Hypothalamus (tissue), 51 donors: Measurements from ENCODE around the gene BANF1.
"Not testable (repeated sequence)": the region's sequence is repeated elsewhere in the genome, so short reads cannot be mapped to it uniquely, and the experiment has no call there.

Experiments used
- DNase-seq, 51 donors: peaks; one replicate each; lab custom pipeline; 2025; lab: John Stamatoyannopoulos, UW

Gene BANF1

DNA sequence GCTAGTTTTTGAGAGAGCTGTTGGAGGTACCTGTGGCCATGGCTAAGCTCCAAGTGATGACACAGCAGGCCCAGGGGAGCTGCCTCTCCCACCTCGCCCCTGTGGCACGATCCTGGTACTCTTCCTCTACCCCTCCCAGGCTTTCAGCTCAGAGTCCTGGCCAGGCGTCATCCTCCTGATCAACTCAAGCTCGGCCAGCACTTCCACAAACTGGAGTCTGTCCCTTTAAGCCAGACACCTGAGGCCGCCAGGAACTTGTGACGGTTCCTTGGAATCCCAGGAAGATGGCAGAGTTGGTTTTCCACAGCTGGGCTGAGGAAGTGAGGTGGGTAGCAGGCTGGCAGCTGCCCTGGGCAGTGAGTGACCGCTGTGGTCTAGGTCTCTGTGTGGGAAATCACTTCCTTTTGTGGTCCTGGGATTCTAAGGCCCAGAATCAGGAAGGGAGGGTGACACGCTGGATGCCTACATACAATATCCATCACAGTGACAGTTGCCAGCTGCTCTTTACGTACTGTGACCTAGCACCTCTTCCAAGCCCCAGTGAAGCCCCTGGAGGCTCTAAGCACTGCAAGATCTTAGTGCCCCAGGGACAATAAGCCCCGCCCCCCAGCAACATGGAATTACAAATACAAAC, 6.3 kb downstream of the BANF1 start:
- no peak for DNase-seq

DNA sequence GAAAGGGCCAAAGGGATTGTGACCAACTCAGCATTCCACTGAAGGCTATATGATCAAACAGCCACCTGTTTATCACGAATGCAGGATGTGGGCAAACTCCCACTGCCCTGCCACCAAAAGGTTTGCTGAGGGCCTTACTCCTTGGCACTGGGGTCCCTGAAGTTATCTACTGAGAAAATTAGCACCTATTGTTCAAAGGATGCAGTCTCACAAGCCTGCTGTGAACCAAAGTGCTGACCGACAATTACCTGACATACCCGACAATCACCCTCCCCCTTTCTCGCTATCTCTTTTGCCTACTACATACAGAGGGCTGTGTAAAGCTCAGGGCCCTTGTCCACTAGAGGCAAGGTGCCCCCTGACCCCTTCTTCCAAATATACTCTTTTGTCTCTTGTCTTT, 7.7 kb downstream of the BANF1 start:
- not testable (repeated sequence) for DNase-seq

DNA sequence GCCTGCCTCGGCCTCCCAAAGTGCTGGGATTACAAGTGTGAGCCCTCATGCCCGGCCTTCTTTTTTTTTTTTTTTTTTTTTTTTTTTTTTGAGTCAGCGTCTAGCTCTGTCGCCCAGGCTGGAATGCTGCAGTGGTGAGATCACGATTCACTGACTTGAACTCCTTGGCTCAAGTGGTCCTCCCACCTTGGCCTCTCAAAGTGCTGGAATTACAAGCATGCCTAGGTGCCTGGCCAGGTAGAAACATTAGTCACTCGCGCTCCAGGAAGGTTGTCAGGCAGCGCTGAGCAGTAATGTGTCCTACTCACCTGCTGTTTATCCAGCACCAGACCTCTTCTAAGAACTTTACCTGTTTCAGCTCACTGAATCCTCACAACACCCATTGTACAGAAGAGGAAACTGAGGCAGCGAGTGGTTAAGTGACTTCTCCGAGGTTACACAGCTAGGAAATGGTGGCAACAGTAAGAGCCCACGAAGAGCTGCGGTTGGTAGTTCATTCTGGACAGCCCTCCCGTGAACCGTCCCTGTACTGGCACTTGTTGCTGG, 9.0 kb downstream of the BANF1 start:
- no peak for DNase-seq

DNA sequence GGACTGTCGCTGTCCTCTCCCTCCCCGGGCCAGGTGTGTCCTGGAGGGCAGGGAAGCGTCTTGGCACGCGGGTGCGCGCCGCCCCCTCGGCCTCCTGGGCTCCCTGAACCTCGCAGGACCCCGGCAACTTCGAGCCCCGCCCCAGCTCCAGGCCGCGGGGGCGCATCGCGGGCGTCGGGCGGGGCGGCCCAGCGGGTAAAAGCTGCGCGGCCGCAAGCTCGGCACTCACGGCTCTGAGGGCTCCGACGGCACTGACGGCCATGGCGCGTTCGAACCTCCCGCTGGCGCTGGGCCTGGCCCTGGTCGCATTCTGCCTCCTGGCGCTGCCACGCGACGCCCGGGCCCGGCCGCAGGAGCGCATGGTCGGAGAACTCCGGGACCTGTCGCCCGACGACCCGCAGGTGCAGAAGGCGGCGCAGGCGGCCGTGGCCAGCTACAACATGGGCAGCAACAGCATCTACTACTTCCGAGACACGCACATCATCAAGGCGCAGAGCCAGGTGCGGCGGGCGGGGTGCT, 9.5 kb downstream of the BANF1 start, which contains the start of gene CST6:
TSS of gene CST6 (plus strand) at position 224 of the 519 bp plus-strand sequence. CDS start at position 261, 37 bp downstream.
- no peak for DNase-seq

DNA sequence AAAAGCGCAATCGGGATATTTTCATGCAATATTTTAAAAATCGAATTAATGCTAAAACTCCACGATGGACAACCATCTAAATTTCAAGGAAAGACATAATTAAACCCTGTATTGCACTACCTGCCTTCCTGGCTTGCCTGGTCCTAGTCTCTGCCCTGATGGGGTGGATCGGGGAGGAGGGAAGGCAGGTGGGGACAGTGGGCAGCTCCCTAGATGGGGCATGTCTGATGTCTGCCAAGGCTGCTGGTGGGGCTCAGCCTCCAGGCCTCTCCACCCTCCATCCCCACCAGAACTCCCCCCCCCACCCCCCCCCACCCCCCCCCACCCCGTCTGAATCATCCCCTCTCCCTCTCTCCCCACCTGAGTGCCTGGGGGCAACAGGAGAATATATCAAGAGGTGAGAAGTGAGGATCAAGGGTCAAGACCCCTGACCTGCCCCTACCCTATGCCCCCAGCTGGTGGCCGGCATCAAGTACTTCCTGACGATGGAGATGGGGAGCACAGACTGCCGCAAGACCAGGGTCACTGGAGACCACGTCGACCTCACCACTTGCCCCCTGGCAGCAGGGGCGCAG, 10.2 kb downstream of the BANF1 start:
- no peak for DNase-seq

DNA sequence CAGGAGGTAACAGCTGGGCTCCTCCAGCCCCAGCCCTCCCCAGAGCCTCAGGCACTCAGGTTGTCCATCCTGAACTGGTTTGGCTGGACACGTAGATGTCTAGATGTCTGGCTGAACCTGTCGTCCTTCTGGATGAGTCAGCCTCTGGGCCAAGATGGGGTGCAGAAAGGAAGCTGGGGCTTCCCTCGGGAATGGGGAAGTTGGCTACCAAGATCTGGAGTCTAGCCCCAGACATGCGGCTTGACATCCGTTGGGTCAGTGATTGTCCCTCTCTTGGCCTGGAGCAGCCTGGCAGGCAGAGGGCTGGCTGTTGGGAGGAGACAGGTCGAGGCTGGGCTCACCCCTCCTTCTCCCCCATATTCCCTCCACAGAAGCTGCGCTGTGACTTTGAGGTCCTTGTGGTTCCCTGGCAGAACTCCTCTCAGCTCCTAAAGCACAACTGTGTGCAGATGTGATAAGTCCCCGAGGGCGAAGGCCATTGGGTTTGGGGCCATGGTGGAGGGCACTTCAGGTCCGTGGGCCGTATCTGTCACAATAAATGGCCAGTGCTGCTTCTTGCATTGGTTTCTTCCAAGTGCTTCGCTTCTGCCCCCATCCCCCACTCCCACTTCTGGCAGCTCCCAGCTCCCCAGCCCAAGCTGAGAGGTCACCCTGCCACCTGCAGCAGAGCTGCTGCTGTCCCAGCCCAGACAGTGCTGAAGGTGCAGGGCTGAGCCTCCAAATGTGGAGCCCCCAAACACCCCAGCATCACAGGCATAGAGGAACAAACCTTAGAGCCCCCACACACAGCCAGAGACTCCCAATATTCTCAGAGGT, 10.9 kb downstream of the BANF1 start:
- DNase-seq = peak in 1 of 51 donors; percentile 7

DNA sequence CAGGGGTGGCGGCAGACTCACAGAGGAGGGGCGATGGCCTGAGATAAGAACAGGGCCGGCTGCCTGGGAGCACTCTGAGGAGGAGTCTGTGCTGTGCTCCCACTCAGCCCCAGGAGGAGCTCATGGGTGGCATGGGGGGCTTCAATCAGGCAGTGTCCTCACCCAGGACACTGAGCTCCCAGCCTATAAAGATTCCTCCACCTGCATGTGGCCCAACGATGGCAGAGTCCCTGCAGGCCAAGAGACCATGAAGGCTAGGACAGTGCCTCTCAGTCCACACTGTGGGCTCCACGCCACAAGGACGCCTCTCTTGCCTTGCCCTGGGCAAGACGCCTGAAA, 11.4 kb downstream of the BANF1 start:
- no peak for DNase-seq

DNA sequence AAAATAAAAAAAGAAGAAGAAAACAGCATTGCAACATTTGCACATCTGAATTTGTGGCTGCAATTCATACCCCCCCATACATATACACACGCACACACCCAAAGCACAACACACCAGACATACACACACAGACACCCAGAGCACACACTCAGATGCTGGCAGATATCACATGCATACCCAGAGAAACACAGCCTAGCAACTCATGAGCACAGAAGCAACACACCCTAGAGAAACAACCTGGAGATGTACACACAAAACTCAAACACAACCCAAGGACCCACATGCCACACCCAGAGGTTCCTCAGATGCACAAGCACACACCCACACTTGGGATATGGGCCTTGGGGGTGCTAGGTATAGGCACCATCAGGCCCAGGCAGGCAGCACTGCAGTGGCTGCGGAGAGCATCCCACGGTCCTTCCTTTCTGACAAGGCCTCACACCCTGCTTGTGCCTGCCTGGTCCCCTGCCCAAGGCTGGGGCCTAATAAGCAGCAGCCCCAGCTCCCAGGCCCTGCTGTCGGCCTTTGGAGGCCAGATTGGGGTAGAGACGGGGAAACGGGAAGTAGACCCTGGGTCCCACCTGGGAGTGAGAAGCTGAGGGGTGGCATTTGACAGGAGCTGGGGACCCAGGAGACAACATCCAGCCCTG, 12.6 kb downstream of the BANF1 start:
- DNase-seq = no peak

DNA sequence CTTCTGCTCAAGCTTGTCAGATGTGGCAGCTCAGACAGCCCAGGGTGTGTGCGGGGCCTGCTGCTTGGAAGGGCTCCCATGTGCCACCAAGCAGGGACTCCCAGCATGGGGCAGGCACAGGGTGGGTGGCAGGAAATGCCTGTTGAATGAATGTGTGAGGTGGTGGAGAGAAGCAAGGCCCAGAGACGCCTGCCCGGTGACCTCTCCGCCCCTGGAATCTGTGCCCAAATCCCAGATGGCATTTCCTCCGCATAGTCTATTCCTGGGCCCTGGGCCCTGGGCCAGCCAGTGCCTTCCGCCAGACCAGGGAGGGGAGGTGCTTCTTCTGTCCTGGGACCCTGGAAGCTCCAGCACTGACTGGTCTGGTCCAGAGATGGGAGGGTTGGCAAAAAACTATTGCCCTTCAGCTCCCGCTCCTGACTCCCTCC, 13.2 kb downstream of the BANF1 start:
- no peak for DNase-seq

DNA sequence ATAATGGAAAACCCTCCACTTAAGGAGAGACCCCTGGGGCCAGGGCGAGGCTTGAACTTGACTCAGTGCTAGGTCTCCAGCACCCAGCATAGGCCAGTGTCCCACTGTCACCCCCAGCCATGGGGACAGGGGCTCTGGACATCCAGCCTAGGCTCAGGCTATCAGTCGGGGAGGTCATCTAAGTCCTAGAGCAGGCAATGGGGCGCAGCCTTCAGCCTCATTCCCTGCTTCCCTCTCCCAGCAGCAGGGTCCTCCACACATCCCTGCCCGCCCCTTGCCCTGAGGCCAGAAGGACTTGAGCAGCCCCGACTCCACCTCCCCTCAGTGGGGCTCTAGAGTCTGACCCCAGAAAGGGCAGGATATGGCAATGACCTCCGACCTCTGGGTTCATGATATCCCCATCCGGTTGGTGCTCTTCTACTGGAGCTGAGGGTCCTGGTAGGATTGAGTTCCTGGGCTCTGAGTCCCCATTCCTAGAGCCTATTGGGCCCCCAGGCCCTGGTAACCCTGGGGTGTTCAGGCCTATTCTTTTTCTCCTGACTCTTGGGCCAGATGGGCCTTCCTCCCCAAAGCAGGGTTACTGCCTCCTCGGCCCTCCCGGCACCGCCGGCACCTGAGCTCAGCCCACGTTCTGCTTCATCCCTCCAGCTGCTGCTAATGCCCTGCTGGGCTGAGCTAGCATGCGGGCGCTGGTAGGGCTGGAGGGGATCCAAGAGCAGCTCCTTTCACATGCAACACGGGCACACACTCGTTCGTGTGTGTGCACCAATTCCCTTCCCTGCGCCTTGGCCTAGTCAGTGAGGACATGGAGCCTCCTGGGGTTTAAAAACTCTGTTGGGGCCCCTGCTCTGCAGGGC, 13.9 kb downstream of the BANF1 start:
- DNase-seq = no peak

DNA sequence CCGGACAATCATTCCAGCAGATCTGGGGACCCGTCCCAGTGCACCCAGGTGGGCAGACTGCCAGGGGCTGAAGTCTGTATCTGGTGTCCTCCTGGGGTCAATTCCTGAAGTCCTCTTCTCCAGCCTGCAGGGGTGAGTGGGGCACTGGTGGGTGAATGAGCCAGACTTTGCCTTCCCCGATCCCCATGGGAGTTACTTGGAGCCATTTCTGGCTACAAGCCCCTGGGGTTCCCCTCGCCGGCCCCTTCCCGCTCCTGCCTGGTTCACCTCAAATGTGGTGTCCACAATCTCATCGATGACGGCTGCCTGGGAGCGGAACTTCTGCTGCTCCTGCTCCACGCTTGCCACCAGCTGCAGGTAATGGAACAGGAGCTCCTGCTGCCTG, 14.5 kb downstream of the BANF1 start:
- DNase-seq = no peak

DNA sequence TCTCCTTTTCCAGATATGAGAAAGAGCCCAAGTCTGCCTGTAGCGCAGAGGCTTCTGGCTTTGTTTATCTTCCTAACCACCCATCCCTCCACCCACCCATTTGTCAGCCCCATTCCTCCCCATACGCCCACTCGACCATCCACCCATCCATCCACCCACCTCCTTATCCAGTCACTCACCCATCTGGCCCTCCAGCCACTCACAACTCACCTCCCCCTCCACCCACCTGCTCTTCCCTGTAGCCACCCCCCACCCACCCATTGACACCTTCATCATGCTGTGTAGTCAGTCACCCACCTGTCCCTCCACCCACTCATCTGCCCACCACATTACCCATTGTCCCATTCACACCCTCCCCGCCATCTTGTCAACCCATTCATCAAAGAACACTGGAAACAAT, 15.0 kb downstream of the BANF1 start:
- no peak for DNase-seq

DNA sequence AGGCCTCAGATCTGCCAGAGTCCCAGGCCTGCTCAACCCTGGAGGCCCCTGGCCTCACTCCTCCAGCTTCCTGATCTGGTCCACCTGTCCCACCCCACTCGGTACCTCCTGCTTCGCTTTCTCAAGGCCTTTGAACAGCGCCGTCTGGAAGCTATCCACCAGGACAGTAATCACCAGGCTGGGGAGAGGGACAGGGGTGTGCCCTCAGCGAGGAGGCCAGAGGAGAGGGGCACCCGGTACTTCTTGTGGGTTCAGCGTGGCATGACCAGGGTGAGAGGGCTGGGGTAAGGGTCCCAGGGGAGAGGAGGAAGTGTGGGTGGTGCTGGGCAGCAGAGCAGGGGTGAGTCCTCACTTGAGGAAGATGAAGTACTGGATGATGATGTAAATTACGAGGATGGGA, 17.9 kb downstream of the BANF1 start:
- no peak for DNase-seq

DNA sequence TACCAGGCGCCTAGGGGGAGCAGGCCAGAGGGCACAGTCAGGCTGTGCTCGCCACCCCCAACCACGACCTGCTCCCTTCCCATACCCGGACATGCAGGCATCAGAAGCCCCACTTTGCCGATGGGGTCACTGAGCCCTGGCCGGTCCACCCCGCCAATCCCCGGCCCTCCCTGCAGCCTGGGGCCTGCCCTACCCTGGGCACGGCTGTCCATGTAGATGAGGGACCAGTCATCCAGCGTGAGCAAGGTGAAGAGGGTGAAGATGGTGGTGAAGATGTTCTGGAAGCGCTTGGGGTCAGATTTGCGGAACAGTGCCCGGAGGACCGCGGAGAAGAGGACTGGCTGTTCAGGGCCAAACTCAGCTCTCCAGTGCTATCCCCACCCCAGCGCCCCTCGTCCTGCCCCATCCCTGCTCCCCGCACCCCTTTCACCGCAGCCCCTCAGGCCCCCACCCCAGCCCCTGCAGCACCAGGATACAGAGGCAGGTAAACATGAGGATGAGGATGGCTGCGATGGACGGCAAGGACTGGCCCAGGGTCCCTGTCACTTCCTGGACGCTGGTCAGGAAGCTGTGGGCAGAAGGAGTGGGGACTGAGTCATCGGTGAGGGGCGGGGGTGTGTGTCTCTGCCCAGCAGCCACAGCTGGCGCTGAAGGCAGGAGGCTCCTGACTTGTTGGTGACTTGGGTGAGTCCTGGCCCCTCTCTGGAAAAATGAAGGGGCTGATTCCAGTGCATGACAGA, 18.5 kb downstream of the BANF1 start:
- peak in 1 of 51 donors; percentile 3 for DNase-seq

DNA sequence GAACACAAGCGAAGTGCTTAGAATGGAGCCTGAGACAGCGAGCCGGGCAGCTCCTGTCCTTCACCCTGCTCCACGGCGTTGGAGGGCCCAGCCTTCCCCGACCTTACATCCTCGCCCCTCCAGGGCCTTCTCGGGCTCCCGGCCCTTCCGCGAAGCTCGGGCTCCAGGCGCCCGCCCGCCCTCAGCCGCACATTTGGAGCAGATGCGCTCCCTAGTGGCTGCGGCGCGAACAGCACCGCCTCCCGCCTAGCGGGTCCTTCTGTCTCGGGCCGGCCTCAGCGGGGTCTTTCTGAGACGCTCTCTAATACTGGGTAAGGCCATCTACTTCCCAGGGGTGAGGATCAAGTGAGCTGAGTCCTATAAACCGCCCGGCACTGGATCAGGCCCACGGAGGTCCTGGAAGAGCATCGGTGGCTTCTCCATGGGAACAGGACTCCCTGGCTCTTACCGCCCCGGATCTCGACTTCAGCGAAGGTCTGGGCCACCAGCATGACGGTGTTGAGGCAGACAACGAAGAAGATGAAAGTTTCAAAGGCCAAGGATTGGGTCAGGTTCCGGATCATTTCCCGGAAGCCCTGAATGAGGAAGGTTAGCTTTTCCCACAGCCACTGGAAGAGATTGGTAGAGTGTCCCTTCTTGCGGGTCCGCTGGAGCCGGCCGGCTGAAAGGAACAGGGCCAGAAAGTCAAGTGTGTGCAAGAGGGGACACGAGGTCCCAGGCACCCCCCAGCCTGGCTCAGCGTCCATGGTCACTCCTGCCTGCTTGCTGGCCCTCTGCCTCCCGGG, 20.3 kb downstream of the BANF1 start:
- peak in 39 of 51 donors; percentile 5 to 76 (median 31) for DNase-seq

DNA sequence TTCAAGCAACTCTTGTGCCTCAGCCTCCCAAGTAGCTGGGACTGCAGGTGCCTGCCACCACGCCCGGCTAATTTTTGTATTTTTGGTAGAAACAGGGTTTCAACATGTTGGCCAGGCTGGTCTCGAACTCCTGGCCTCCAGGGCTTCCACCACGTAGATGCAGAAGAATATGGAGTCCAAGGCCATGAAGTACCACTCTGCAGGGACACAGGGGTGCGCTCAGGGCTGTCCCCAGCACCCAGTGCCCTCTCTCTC, 20.8 kb downstream of the BANF1 start:
- DNase-seq = not testable (repeated sequence)

DNA sequence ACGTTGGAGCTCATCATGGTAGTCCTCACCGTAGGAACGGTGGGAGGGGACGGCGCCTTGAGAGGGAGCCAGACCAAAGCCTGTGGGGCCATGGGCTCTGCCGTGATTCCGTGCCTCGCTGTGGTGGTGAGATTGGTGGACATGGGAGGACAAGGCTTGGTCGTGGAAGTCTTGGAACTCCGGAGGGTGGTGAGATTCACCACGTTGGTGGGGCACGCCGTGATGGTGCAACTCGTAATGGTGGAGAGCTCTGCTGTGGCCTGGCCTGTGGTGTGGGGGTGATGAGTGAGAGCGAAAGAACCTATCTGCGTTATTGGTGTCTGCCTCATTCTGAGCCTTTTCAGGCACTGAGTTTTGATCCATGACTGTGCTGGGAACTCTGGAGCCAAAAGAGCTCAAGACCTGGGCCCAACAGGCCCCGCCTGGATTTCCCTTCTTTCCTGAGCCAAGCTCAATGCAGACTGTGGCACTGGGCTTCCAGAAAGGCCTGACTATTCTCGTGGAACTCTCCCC, 23.8 kb downstream of the BANF1 start, which contains the start of gene CATSPER1:
TSS of gene CATSPER1 (minus strand) at position 463 of the 513 bp plus-strand sequence. CDS start at position 363, 100 bp downstream.
- DNase-seq = no peak
